Esophagus muscularis mucosa (tissue), 4 donors: Measurements from ENCODE around the gene WWC1.

Experiments
- CTCF ChIP-seq, 3 experiments: fragments of 200-600 bp in 2 of 3; fragments of 450-650 bp in 1 of 3; sonication (generic) in 2 of 3; IDR thresholded peaks; one replicate each; pipeline ENCODE4 v1.5.1; 2017 to 2019; ENCODE audit warnings: antibody characterized with exemption in 3 of 3, mild to moderate bottlenecking in 2 of 3, moderate library complexity in 1 of 3
- EP300 ChIP-seq: sonication (generic); formaldehyde crosslinking; IDR thresholded peaks from one replicate; pipeline ENCODE4 v1.6.1; 2017; ENCODE audit warnings: antibody characterized with exemption
- POLR2A ChIP-seq: fragments of 450-650 bp; IDR thresholded peaks from one replicate; pipeline ENCODE4 v1.6.1; 2017; ENCODE audit warnings: antibody characterized with exemption, moderate library complexity, mild to moderate bottlenecking, low read depth

DNA sequence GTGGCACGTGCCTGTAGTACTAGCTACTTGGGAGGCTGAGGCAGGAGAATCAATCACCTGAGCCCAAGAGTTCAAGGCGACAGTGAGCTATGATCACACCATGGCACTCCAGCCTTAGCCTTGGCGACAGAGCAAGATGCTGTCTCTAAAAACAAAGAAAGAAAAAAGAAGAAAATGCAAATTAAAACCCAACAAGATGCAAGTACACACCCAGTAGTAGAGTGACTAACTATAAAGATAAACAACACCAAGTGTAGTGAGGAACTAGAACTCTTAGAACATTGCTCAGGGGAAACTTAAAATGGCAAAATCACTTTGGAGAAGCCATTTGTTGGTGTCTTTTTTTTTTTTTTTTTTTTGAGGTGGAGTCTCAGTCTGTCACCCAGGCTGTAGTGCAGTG lies 160.1 kb downstream of the WWC1 start:
- TF ChIP-seq CTCF (IDR thresholded peaks at IDR 0.05) (no peak), EP300 (no peak), POLR2A (no peak)
